Activated T-cell treated with anti-CD3 and anti-CD28 coated beads, Interleukin-2, amount 50 U/mL, for 72 hours (primary cell): ENCODE measurements around the gene PNMA6E. TPM values are rescaled to one million over a fixed set of nuclear protein-coding genes. Genes with fewer than 3 reads are reported as not detected.
"Not testable (repeated sequence)": the region's sequence is repeated elsewhere in the genome, so short reads cannot be mapped to it uniquely, and the experiment has no call there.

Experiments
- ATAC-seq, 2 donors: fragments of 150-1000 bp; cut with Tn5 transposase; replicated peaks in 1 of 2; 2 replicates each; pipeline ENCODE4 v1.10.0; 2021; ENCODE audit warnings: moderate library complexity in 2 of 2, mild to moderate bottlenecking in 1 of 2
- DNase-seq, 2 donors: peaks; one replicate each; pipeline ENCODE4 v3.0.0; 2021 to 2022; ENCODE audit warnings: mixed read lengths in 1 of 2
- H3K27ac Mint-ChIP-seq: one replicate; pipeline ENCODE4 v1.8.0; 2022; ENCODE audit warnings: mild to moderate bottlenecking, moderate library complexity, mixed read lengths
- H3K27me3 Mint-ChIP-seq: one replicate; pipeline ENCODE4 v1.8.0; 2022; ENCODE audit warnings: low read depth, mixed read lengths
- H3K36me3 Mint-ChIP-seq, 2 donors: one replicate each; pipeline ENCODE4 v1.8.0; 2022; ENCODE audit warnings: mixed read lengths in 2 of 2, mild to moderate bottlenecking in 1 of 2; ENCODE audit not compliant: insufficient read depth in 2 of 2
- H3K4me1 Mint-ChIP-seq: one replicate; pipeline ENCODE4 v1.8.0; 2022; ENCODE audit warnings: low read depth, mixed read lengths
- H3K4me3 Mint-ChIP-seq, 2 donors: one replicate each; pipeline ENCODE4 v1.8.0; 2022; ENCODE audit warnings: mild to moderate bottlenecking in 2 of 2, mixed read lengths in 2 of 2, moderate library complexity in 2 of 2
- H3K9me3 Mint-ChIP-seq, 2 donors: one replicate each; pipeline ENCODE4 v1.8.0; 2022; ENCODE audit warnings: mixed read lengths in 2 of 2
- total RNA-seq, 2 donors: library from RNA; stranded (reverse); gene quantifications; one replicate each; pipeline ENCODE4 v1.2.3, GENCODE V29; 2022

The PNMA6E gene
- total RNA-seq, 2 donors from 2014 or later, result not detected

GRCh38 chrX:153409414-153410101 lies 8.4 kb upstream of the PNMA6E start:
- no peak overlapping the region for H3K27ac Mint-ChIP-seq
- H3K36me3 Mint-ChIP-seq, result no peaks in the 10 kb centered on the region
- H3K4me3 Mint-ChIP-seq, result no peak overlapping the region
- ATAC-seq (no peak), DNase-seq (no peak)
- H3K9me3 Mint-ChIP-seq, result no peaks in the 10 kb centered on the region
- H3K27me3 Mint-ChIP-seq, result peaks cover 15% of the 10 kb centered on the region
- H3K4me1 Mint-ChIP-seq, result peaks cover 6% of the 10 kb centered on the region

- H3K9me3 Mint-ChIP-seq, result no peaks in the 10 kb centered on the region
Measured at GRCh38 chrX:153408871-153409351, 7.8 kb upstream of the PNMA6E start.

GRCh38 chrX:153408221-153408721 lies 7.1 kb upstream of the PNMA6E start:
- peaks cover 6% of the 10 kb centered on the region for H3K4me1 Mint-ChIP-seq
- no peaks in the 10 kb centered on the region for H3K9me3 Mint-ChIP-seq
- H3K27me3 Mint-ChIP-seq, result peaks cover 15% of the 10 kb centered on the region
- ATAC-seq (no peak), DNase-seq (no peak)
- no peak overlapping the region for H3K27ac Mint-ChIP-seq
- no peaks in the 10 kb centered on the region for H3K36me3 Mint-ChIP-seq
- H3K4me3 Mint-ChIP-seq, result no peak overlapping the region

More at GRCh38 chrX:153408871-153409351, 7.8 kb upstream of the PNMA6E start:
- no peak overlapping the region for H3K4me3 Mint-ChIP-seq
- H3K36me3 Mint-ChIP-seq, result no peaks in the 10 kb centered on the region
- DNase-seq (no peak), ATAC-seq (no peak)
- H3K4me1 Mint-ChIP-seq, result peaks cover 6% of the 10 kb centered on the region
- peaks cover 15% of the 10 kb centered on the region for H3K27me3 Mint-ChIP-seq
- no peak overlapping the region for H3K27ac Mint-ChIP-seq

- DNase-seq, result no peak
- Mint-ChIP-seq H3K9me3 (no peaks in the 10 kb centered on the region), H3K4me1 (peaks cover 6% of the 10 kb centered on the region), H3K36me3 (no peaks in the 10 kb centered on the region), H3K27me3 (peaks cover 15% of the 10 kb centered on the region), H3K4me3 (no peak overlapping the region), H3K27ac (no peak overlapping the region)
- ATAC-seq, result no peak
Measured at GRCh38 chrX:153407736-153408135, 6.6 kb upstream of the PNMA6E start.

GRCh38 chrX:153406903-153407302 lies 5.8 kb upstream of the PNMA6E start:
- no peaks in the 10 kb centered on the region for H3K36me3 Mint-ChIP-seq
- H3K27ac Mint-ChIP-seq, result no peak overlapping the region
- H3K9me3 Mint-ChIP-seq, result no peaks in the 10 kb centered on the region

GRCh38 chrX:153406011-153406410 lies 4.9 kb upstream of the PNMA6E start:
- Mint-ChIP-seq H3K4me3 (no peak overlapping the region), H3K27me3 (peaks cover 4% of the 10 kb centered on the region), H3K4me1 (no peaks in the 10 kb centered on the region), H3K9me3 (no peaks in the 10 kb centered on the region), H3K36me3 (no peaks in the 10 kb centered on the region), H3K27ac (no peak overlapping the region)
- ATAC-seq (no peak), DNase-seq (no peak)

More at GRCh38 chrX:153406903-153407302, 5.8 kb upstream of the PNMA6E start:
- Mint-ChIP-seq H3K4me1 (peaks cover 1% of the 10 kb centered on the region), H3K27me3 (peaks cover 8% of the 10 kb centered on the region), H3K4me3 (no peak overlapping the region)
- no peak for DNase-seq
- ATAC-seq, result no peak

GRCh38 chrX:153405426-153405825 lies 4.3 kb upstream of the PNMA6E start:
- H3K27ac Mint-ChIP-seq, result no peak overlapping the region
- DNase-seq, result no peak
- H3K27me3 Mint-ChIP-seq, result no peaks in the 10 kb centered on the region
- no peak for ATAC-seq
- no peaks in the 10 kb centered on the region for H3K4me1 Mint-ChIP-seq
- no peaks in the 10 kb centered on the region for H3K9me3 Mint-ChIP-seq
- no peaks in the 10 kb centered on the region for H3K36me3 Mint-ChIP-seq
- H3K4me3 Mint-ChIP-seq, result no peak overlapping the region

GRCh38 chrX:153404333-153404732 lies 3.2 kb upstream of the PNMA6E start:
- DNase-seq, H3K4me1 Mint-ChIP-seq, H3K9me3 Mint-ChIP-seq, H3K27ac Mint-ChIP-seq, H3K27me3 Mint-ChIP-seq, ATAC-seq, H3K4me3 Mint-ChIP-seq, H3K36me3 Mint-ChIP-seq: not testable (repeated sequence)

- DNase-seq, result peak; percentile 69
Measured at GRCh38 chrX:153400146-153401132, 711 bp downstream of the PNMA6E start.

GRCh38 chrX:153398275-153398960 lies 2.7 kb downstream of the PNMA6E start:
- ATAC-seq (no peak), DNase-seq (no peak)
- Mint-ChIP-seq H3K4me1 (no peaks in the 10 kb centered on the region), H3K27me3 (peaks cover 6% of the 10 kb centered on the region), H3K4me3 (no peak overlapping the region), H3K36me3 (no peaks in the 10 kb centered on the region), H3K9me3 (no peaks in the 10 kb centered on the region), H3K27ac (no peak overlapping the region)

More at GRCh38 chrX:153400146-153401132, 711 bp downstream of the PNMA6E start:
- Mint-ChIP-seq H3K9me3 (no peaks in the 10 kb centered on the region), H3K36me3 (no peaks in the 10 kb centered on the region), H3K27ac (no peak overlapping the region), H3K27me3 (peaks cover 2% of the 10 kb centered on the region), H3K4me1 (no peaks in the 10 kb centered on the region), H3K4me3 (no peak overlapping the region)
- peak; percentile 65 to 75 for ATAC-seq

GRCh38 chrX:153397256-153397960 lies 3.7 kb downstream of the PNMA6E start:
- Mint-ChIP-seq H3K4me3 (no peak overlapping the region), H3K27ac (no peak overlapping the region), H3K36me3 (no peaks in the 10 kb centered on the region), H3K4me1 (no peaks in the 10 kb centered on the region), H3K9me3 (no peaks in the 10 kb centered on the region), H3K27me3 (peaks cover 6% of the 10 kb centered on the region)
- DNase-seq, result no peak
- ATAC-seq, result no peak
